ENCODE measurements around the gene USP15. TPM values are rescaled to one million over a fixed set of nuclear protein-coding genes. Genes with fewer than 3 reads are reported as not detected.
"Not testable (repeated sequence)": the region's sequence is repeated elsewhere in the genome, so short reads cannot be mapped to it uniquely, and the experiment has no call there.

Gene USP15
- total RNA-seq, 1 experiment from 2014 or later, result 16.9 TPM

- no peak for DNase-seq
- Histone ChIP-seq H3K4me3 (ENCODE audit: insufficient read depth, low read depth, low read length) (no peak overlapping the region), H3K27me3 (ENCODE audit: control insufficient read depth, insufficient read depth, low read length) (no peaks in the 10 kb centered on the region), H3K36me3 (replicated peaks; ENCODE audit: control insufficient read depth, insufficient read depth, low read length) (no peaks in the 10 kb centered on the region; the same call in 1 of the 2 replicates)
Measured at GRCh38 chr12:62306569-62307530, 46.6 kb downstream of the USP15 start.

GRCh38 chr12:62308201-62308600, 48.0 kb downstream of the USP15 start:
- Histone ChIP-seq H3K4me3 (ENCODE audit: insufficient read depth, low read depth, low read length) (no peak overlapping the region), H3K27me3 (ENCODE audit: control insufficient read depth, insufficient read depth, low read length) (no peaks in the 10 kb centered on the region), H3K36me3 (replicated peaks; ENCODE audit: control insufficient read depth, insufficient read depth, low read length) (no peaks in the 10 kb centered on the region; the same call in 1 of the 2 replicates)
- DNase-seq, result no peak

GRCh38 chr12:62313727-62314380, 53.6 kb downstream of the USP15 start:
- no peaks in the 10 kb centered on the region for H3K27me3 ChIP-seq (ENCODE audit: control insufficient read depth, insufficient read depth, low read length)
- no peak for DNase-seq

GRCh38 chr12:62317017-62317416, 56.8 kb downstream of the USP15 start:
- H3K36me3 ChIP-seq (replicated peaks; ENCODE audit: control insufficient read depth, insufficient read depth, low read length), result no peaks in the 10 kb centered on the region
- DNase-seq, result no peak
- no peaks in the 10 kb centered on the region for H3K27me3 ChIP-seq (ENCODE audit: control insufficient read depth, insufficient read depth, low read length)
- H3K4me3 ChIP-seq (ENCODE audit: insufficient read depth, low read depth, low read length), result no peak overlapping the region

More at GRCh38 chr12:62313727-62314380, 53.6 kb downstream of the USP15 start:
- H3K36me3 ChIP-seq (replicated peaks; ENCODE audit: control insufficient read depth, insufficient read depth, low read length), result no peaks in the 10 kb centered on the region
- H3K4me3 ChIP-seq (ENCODE audit: insufficient read depth, low read depth, low read length), result no peak overlapping the region

GRCh38 chr12:62319058-62319457, 58.9 kb downstream of the USP15 start:
- DNase-seq, result no peak
- H3K36me3 ChIP-seq (replicated peaks; ENCODE audit: control insufficient read depth, insufficient read depth, low read length), result no peaks in the 10 kb centered on the region
- H3K27me3 ChIP-seq (ENCODE audit: control insufficient read depth, insufficient read depth, low read length), result no peaks in the 10 kb centered on the region
- no peak overlapping the region for H3K4me3 ChIP-seq (ENCODE audit: insufficient read depth, low read depth, low read length)

GRCh38 chr12:62320054-62320453, 59.9 kb downstream of the USP15 start:
- no peak for DNase-seq
- no peaks in the 10 kb centered on the region for H3K27me3 ChIP-seq (ENCODE audit: control insufficient read depth, insufficient read depth, low read length)
- H3K36me3 ChIP-seq (replicated peaks; ENCODE audit: control insufficient read depth, insufficient read depth, low read length), result no peaks in the 10 kb centered on the region
- H3K4me3 ChIP-seq (ENCODE audit: insufficient read depth, low read depth, low read length), result no peak overlapping the region

GRCh38 chr12:62323386-62323785, 63.2 kb downstream of the USP15 start:
- H3K36me3 ChIP-seq (replicated peaks; ENCODE audit: control insufficient read depth, insufficient read depth, low read length), result no peaks in the 10 kb centered on the region
- no peaks in the 10 kb centered on the region for H3K27me3 ChIP-seq (ENCODE audit: control insufficient read depth, insufficient read depth, low read length)
- H3K4me3 ChIP-seq (ENCODE audit: insufficient read depth, low read depth, low read length), result no peak overlapping the region
- DNase-seq, result no peak

- Histone ChIP-seq H3K4me3 (ENCODE audit: insufficient read depth, low read depth, low read length) (no peak overlapping the region), H3K36me3 (replicated peaks; ENCODE audit: control insufficient read depth, insufficient read depth, low read length) (no peaks in the 10 kb centered on the region), H3K27me3 (ENCODE audit: control insufficient read depth, insufficient read depth, low read length) (no peaks in the 10 kb centered on the region)
- DNase-seq, result no peak
Measured at GRCh38 chr12:62328296-62328921, 68.2 kb downstream of the USP15 start.

GRCh38 chr12:62331306-62331705, 71.1 kb downstream of the USP15 start:
- no peaks in the 10 kb centered on the region for H3K27me3 ChIP-seq (ENCODE audit: control insufficient read depth, insufficient read depth, low read length)
- H3K4me3 ChIP-seq (ENCODE audit: insufficient read depth, low read depth, low read length), result no peak overlapping the region
- no peak for DNase-seq
- H3K36me3 ChIP-seq (replicated peaks; ENCODE audit: control insufficient read depth, insufficient read depth, low read length), result no peaks in the 10 kb centered on the region

GRCh38 chr12:62332598-62332997, 72.4 kb downstream of the USP15 start:
- no peaks in the 10 kb centered on the region for H3K36me3 ChIP-seq (replicated peaks; ENCODE audit: control insufficient read depth, insufficient read depth, low read length)
- no peaks in the 10 kb centered on the region for H3K27me3 ChIP-seq (ENCODE audit: control insufficient read depth, insufficient read depth, low read length)
- DNase-seq, result no peak

GRCh38 chr12:62335057-62335456, 74.9 kb downstream of the USP15 start:
- no peak for DNase-seq
- Histone ChIP-seq H3K36me3 (replicated peaks; ENCODE audit: control insufficient read depth, insufficient read depth, low read length) (no peaks in the 10 kb centered on the region), H3K4me3 (ENCODE audit: insufficient read depth, low read depth, low read length) (no peak overlapping the region), H3K27me3 (ENCODE audit: control insufficient read depth, insufficient read depth, low read length) (no peaks in the 10 kb centered on the region)

More at GRCh38 chr12:62332598-62332997, 72.4 kb downstream of the USP15 start:
- H3K4me3 ChIP-seq (ENCODE audit: insufficient read depth, low read depth, low read length), result no peak overlapping the region

GRCh38 chr12:62335796-62336195, 75.6 kb downstream of the USP15 start:
- no peaks in the 10 kb centered on the region for H3K27me3 ChIP-seq (ENCODE audit: control insufficient read depth, insufficient read depth, low read length)
- H3K36me3 ChIP-seq (replicated peaks; ENCODE audit: control insufficient read depth, insufficient read depth, low read length), result no peaks in the 10 kb centered on the region
- no peak for DNase-seq
- no peak overlapping the region for H3K4me3 ChIP-seq (ENCODE audit: insufficient read depth, low read depth, low read length)

GRCh38 chr12:62337643-62338042, 77.4 kb downstream of the USP15 start:
- H3K4me3 ChIP-seq (ENCODE audit: insufficient read depth, low read depth, low read length); H3K27me3 ChIP-seq (ENCODE audit: control insufficient read depth, insufficient read depth, low read length); H3K36me3 ChIP-seq (replicated peaks; ENCODE audit: control insufficient read depth, insufficient read depth, low read length); DNase-seq: not testable (repeated sequence)

- not testable (repeated sequence) for H3K27me3 ChIP-seq (ENCODE audit: control insufficient read depth, insufficient read depth, low read length); DNase-seq; H3K36me3 ChIP-seq (replicated peaks; ENCODE audit: control insufficient read depth, insufficient read depth, low read length); H3K4me3 ChIP-seq (ENCODE audit: insufficient read depth, low read depth, low read length)
Measured at GRCh38 chr12:62342614-62343303, 82.6 kb downstream of the USP15 start.

Data from H7 (cell line).